ENCODE results near the gene TNFRSF25.
A peak's percentile ranks its signal among the peaks of the same experiment; 100 is the strongest.
"Not testable (repeated sequence)": the region's sequence is repeated elsewhere in the genome, so short reads cannot be mapped to it uniquely, and the experiment has no call there.

TNFRSF25 gene

DNA sequence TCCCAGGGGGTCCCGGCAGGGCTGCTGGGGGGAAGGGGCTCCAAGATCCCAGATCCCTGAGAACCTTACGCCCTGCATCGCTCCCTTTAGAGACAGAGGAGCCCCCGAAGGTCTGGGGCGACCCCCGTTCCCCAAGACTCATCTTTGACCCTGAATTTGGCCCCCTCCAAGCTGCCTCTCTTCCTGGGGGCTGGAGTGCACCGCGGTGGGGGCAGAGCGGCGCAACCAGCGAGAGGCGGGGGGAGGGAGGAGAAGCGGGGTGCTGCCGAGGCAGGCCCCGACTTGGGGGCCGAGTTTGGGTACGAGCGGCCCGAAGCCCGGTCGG, 30.9 kb upstream of the TNFRSF25 start:
- peak overlapping the region; percentile 55 to 65 for H3K4me3 ChIP-seq
- H3K9me3 ChIP-seq: no peaks in the 10 kb centered on the region
- TF ChIP-seq, protein P1, sequence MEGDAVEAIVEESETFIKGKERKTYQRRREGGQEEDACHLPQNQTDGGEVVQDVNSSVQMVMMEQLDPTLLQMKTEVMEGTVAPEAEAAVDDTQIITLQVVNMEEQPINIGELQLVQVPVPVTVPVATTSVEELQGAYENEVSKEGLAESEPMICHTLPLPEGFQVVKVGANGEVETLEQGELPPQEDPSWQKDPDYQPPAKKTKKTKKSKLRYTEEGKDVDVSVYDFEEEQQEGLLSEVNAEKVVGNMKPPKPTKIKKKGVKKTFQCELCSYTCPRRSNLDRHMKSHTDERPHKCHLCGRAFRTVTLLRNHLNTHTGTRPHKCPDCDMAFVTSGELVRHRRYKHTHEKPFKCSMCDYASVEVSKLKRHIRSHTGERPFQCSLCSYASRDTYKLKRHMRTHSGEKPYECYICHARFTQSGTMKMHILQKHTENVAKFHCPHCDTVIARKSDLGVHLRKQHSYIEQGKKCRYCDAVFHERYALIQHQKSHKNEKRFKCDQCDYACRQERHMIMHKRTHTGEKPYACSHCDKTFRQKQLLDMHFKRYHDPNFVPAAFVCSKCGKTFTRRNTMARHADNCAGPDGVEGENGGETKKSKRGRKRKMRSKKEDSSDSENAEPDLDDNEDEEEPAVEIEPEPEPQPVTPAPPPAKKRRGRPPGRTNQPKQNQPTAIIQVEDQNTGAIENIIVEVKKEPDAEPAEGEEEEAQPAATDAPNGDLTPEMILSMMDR (IDR thresholded peaks at IDR 0.05): no peak
- H3K4me1 ChIP-seq: peaks cover 0 to 56% (median 43%) of the 10 kb centered on the region in 4 donors
- intact Hi-C loops (cut with DNase I; ENCODE audit: low total_unique reads): no loop called here
- peak overlapping the region in 1 of 2 donors; percentile 59 for H3K27ac ChIP-seq
- no peaks in the 10 kb centered on the region for H3K36me3 ChIP-seq
- no peak for DNase-seq
- no peaks in the 10 kb centered on the region for H3K27me3 ChIP-seq

DNA sequence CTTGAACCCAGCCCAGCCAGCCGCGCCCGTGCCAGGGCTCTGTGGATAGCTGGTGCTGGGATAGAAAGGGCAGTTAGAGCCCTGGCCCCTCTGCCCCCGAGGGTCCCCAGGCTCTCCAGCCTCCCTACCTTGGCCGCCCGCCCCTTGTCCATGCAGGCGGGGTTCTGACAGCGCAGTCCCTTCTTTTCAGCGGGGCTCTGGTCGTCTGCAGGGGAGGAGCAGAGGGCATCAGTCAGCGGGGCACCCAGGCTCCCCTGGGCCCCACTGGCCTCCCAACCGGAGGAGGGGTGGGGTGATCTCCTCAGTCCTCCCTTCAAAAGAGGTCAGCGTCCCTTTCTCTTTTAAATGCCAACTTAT, 30.4 kb upstream of the TNFRSF25 start:
- Histone ChIP-seq H3K36me3 (no peaks in the 10 kb centered on the region), H3K27me3 (no peaks in the 10 kb centered on the region), H3K4me3 (peak overlapping the region; percentile 55 to 65), H3K4me1 (peaks cover 0 to 53% (median 40%) of the 10 kb centered on the region in 4 donors), H3K9me3 (no peaks in the 10 kb centered on the region), H3K27ac (peak overlapping the region in 1 of 2 donors; percentile 59)
- TF ChIP-seq, protein P1 (IDR thresholded peaks at IDR 0.05): no peak
- intact Hi-C loops (cut with DNase I; ENCODE audit: low total_unique reads): no loop called here
- DNase-seq: no peak

DNA sequence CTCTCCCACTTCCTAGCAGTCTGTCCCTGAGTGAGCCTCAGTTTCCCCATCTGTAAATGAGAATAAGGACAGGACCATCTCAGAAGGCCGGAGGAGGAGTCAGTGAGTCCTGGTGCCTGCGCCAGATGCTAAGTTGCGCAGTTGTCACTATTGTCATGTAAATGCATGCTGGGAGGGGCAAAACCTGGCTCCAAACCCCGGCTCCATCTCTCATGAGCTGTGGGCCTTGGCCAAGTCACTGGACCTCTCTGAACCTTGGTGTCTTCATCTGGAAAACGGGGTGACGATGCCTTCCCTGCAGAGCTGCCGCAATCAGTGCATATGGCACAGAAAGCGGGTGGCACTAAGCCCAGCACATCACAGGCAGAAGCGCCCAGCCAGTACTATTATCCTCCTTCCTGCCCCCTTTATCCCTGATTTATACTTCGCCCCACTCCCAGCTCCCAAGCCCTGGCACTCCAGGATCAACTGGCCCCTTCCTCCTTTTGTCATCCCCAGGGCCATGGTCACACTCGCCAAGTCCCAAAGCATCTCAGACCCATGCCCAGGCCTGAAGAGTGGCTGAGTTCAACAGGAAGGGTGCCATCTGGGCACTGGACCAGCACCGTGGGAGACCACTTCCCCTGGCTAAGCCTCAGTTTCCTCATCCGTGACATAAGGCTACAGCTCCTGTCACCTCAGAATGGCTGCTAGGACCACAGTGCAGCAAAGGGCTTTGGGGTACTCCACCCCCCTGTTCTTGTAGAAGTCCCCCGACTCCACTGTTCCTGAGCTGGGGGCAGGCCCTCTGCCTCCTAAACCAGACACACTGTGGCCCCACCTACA, 29.8 kb upstream of the TNFRSF25 start:
- TF ChIP-seq, protein P1 (IDR thresholded peaks at IDR 0.05): no peak
- H3K27ac ChIP-seq: peak overlapping the region in 1 of 2 donors; percentile 59

DNA sequence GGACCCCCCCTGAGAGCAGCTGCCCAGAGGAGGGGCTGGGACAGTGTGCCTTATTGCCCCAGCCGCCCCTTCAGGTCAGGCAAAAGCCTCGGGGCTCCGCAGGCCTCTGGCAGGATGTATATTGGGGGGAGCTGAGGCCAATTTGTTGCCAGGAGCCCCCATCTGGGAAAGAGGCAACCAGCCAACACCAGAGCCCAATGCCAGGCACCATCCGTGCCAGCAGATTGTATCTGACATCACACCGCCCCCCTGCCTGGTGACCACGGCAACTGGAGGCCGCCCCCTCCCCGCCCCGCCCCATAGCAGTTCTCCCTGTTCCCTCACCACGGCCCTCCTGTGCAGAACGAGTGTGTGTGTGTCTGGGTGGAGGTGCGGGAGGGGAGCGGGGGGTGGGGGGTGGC, 29.1 kb upstream of the TNFRSF25 start:
- no peak overlapping the region for H3K27ac ChIP-seq
- intact Hi-C loops (cut with DNase I; ENCODE audit: low total_unique reads): no loop called here
- H3K27me3 ChIP-seq: peaks cover 0 to 7% of the 10 kb centered on the region in 2 donors
- no peaks in the 10 kb centered on the region for H3K36me3 ChIP-seq
- peaks cover 0 to 53% (median 39%) of the 10 kb centered on the region in 4 donors for H3K4me1 ChIP-seq
- TF ChIP-seq, protein P1 (IDR thresholded peaks at IDR 0.05): no peak
- no peak overlapping the region for H3K4me3 ChIP-seq
- DNase-seq: no peak
- no peaks in the 10 kb centered on the region for H3K9me3 ChIP-seq

More for the DNA sequence above, 29.8 kb upstream of the TNFRSF25 start:
- Histone ChIP-seq H3K36me3 (no peaks in the 10 kb centered on the region), H3K9me3 (no peaks in the 10 kb centered on the region), H3K4me3 (no peak overlapping the region), H3K27me3 (peaks cover 0 to under 1% of the 10 kb centered on the region in 2 donors), H3K4me1 (peaks cover 0 to 53% (median 38%) of the 10 kb centered on the region in 4 donors)
- no peak for DNase-seq
- intact Hi-C loops (cut with DNase I; ENCODE audit: low total_unique reads): no loop called here

DNA sequence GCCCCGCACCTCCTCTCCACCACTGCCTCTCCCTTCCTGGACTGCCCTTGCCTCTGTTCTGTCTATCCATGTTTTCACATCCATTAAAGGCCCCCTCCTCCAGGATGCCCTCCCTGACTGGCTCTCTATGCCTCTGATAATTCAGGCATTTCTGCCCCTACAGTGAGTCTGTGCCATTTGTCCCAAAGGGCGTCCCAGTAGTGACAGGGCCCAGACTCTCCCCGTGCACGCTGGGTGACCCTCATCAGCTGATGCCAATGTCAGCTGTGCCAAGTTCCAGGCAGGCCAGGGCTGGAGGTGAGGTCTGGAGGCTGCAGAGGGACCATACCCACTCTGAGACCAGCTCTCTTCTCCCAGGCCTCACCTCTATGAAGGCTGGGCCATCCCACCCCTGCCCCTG, 28.7 kb upstream of the TNFRSF25 start:
- Histone ChIP-seq H3K36me3 (no peaks in the 10 kb centered on the region), H3K27me3 (peaks cover 0 to 11% of the 10 kb centered on the region in 2 donors), H3K4me1 (peaks cover 0 to 54% (median 41%) of the 10 kb centered on the region in 4 donors), H3K27ac (no peak overlapping the region), H3K4me3 (no peak overlapping the region), H3K9me3 (no peaks in the 10 kb centered on the region)
- no peak for DNase-seq
- intact Hi-C loops (cut with DNase I; ENCODE audit: low total_unique reads): no loop called here
- TF ChIP-seq, protein P1 (IDR thresholded peaks at IDR 0.05): no peak

DNA sequence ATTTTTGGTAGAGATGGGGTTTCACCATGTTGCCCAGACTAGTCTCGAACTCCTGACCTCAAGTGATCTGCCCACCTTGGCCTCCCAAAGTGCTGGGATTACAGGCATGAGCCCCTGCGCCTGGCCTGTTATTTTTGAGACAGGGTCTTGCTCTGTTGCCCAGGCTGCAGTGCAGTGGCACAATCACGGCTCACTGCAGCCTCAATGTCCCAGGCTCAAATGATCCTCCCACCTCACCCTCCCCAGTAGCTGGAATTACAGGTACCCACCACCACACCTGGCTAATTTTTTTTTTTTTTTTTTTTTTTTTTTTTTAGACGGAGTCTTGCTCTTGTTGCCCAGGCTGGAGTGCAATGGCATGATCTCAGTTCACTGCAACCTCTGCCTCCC, 27.9 kb upstream of the TNFRSF25 start:
- peaks cover 0 to 56% (median 37%) of the 10 kb centered on the region in 4 donors for H3K4me1 ChIP-seq
- H3K27ac ChIP-seq; intact Hi-C loops (cut with DNase I; ENCODE audit: low total_unique reads): not testable (repeated sequence)

More for the DNA sequence above, 27.9 kb upstream of the TNFRSF25 start:
- H3K4me3 ChIP-seq, H3K9me3 ChIP-seq, DNase-seq, H3K36me3 ChIP-seq: not testable (repeated sequence)
- H3K27me3 ChIP-seq: peaks cover 0 to 19% of the 10 kb centered on the region in 2 donors

All from tibial artery (tissue), 4 donors.